Measurements from ENCODE around the gene NPC1L1. TPM values are rescaled to one million over a fixed set of nuclear protein-coding genes. Genes with fewer than 3 reads are reported as not detected.

NPC1L1 gene
- total RNA-seq, 1 donor: under 0.01 TPM

DNA sequence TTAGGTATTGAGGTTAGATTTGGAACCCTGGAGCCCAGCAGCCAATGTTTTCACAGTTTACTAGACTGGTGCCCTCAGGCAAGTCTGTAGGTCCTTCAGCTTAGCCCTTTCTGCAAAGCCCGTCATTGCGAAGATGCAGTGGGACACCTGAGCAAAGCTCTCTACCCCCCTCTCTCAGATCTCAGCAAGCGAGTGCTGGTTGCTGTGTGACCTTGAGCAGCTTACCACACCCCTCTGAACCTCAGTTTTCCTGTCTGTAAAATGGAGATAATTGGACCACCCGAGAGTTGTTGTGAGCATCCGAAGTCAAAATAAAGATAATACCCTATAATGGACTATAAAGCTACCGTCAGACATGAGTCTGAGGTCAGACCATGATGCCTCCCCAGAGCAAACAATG lies 3.7 kb downstream of the NPC1L1 start:
- no peak for DNase-seq (ENCODE audit: low read depth in 2 of 3, low spot score in 2 of 3)

DNA sequence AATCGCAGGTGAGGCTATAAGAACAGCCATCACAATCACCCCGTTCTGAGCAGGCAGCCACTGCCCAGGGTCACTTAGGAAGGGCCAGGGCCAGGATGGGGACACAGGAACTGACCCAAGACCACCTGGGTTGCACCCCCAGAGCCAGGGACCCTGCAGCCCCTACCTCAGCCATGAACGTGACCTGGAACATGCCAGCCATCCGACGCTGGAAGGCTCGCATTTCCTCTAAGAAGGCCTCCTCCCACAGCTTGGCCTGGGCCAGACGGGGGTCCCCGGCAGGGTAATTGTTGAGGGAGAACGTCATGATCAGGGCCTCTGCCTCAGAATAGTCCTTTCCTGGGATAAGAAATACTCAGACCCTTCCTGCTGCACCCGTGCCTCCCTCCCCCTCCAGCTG lies 5.0 kb downstream of the NPC1L1 start:
- no peak for DNase-seq (ENCODE audit: low read depth in 2 of 3, low spot score in 2 of 3)

- no peak for DNase-seq (ENCODE audit: low read depth in 2 of 3, low spot score in 2 of 3)
Observed at GRCh38 chr7:44535348-44536064, 5.6 kb downstream of the NPC1L1 start.

DNA sequence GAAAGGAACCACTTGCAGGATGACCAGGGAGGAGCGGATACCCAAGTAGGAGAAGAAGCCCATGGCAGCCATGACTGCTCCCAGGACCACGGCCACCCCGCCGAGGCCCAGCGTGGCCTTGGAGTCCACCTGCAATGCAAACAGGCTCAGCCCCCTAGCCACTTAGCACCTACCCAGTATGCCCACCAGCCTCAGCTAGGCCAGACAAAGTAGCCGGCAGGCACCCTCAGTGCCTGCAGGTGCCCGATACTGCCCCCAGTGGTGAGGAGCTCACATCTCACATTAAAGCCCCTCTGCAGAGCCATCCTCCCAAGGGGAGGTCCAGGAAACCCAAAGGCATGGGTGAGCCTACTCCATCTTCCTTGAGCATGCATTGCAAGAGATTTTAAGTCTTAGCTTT lies 6.6 kb downstream of the NPC1L1 start:
- DNase-seq (ENCODE audit: low read depth in 2 of 3, low spot score in 2 of 3): peak in 2 of 3 donors; percentile 43 to 67

DNA sequence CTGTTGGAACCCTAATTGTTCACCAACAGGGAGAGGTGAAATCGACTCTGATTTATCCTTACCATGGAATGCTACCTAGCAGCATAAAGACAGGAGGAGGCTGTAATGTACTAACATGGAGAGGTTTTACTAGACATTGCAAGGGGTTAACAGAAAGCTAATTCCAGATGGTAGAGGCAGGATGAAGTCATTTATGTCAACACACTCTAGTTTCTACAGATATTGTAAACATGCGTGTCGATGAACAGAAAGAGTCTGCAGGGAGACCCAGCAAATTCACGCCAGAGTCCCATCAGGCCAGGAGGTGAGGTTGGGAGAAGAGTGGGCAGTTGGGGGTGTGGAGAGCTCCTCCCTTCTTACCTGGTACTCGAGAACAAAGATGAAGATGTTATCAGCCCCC lies 7.0 kb downstream of the NPC1L1 start:
- DNase-seq (ENCODE audit: low read depth in 2 of 3, low spot score in 2 of 3): no peak

- no peak for DNase-seq (ENCODE audit: low read depth in 2 of 3, low spot score in 2 of 3)
Observed at GRCh38 chr7:44533301-44534055, 7.7 kb downstream of the NPC1L1 start.

DNA sequence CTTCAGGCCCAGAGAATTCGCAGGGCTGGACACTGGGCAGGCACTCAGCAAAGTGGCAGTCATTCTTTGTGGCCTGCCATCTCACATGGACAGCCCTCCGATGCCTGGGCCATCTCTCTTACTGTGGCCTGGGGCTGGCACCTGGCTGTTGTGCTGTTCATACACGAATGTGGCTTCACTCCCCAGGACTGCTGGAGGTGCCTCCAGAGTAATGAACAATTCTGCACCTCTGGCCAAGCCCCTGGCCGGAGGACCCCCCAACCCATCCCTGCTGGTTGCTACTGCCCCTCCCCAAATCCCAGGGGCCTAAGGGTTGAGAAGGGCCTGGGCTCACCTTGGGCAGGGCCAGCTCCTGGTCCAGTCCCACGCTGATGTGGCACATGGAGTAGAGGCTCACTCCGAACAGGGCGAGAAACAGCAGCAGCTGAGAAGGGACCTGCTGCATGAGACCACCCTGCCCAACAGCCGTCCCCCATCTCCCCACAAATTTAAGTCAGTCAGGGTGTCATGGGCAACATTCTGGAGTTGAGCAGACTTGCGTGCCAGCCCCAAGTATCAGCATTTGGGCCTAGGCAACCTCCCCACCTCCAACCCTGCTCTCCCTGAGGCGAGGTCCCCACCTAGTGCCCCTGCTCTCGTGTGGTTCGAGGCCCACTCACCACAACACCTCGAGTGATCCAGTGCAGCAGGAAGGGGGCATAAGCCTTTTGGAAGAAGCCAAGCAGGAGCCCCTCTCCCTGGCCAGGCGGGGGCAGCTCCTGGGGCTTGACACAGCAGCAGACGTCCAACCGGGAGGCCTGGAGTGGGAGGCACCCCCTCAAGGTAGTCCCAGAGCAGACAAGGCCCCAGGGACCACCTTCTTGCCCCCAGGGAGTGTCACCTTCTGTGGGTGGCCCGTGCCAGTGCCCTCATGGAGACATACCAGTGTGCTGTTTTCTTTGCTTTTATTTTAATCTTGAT lies 9.4 kb downstream of the NPC1L1 start:
- DNase-seq (ENCODE audit: low read depth in 2 of 3, low spot score in 2 of 3): no peak

DNA sequence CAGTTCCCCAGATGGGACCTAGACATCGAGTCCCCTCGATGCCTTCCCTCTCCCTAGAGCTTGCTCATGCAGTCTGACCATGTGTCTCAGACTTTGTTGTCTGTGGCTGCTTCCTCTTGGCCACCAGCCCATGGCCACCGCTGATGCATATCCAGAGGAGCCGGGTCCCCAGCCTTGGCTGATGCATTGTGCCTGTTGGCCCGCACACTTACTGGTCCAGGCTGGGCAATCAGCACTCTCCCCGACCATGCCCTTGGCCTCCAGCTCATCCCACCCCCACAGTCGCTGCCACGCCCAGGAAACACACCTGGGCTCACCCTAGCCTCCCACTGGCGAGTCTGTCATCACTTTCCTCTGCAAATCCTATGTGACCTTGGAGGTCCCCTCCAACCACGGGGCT lies 10.1 kb downstream of the NPC1L1 start:
- DNase-seq (ENCODE audit: low read depth in 2 of 3, low spot score in 2 of 3): no peak

- no peak for DNase-seq (ENCODE audit: low read depth in 2 of 3, low spot score in 2 of 3)
Observed at GRCh38 chr7:44524811-44525388, 16.2 kb downstream of the NPC1L1 start.

DNA sequence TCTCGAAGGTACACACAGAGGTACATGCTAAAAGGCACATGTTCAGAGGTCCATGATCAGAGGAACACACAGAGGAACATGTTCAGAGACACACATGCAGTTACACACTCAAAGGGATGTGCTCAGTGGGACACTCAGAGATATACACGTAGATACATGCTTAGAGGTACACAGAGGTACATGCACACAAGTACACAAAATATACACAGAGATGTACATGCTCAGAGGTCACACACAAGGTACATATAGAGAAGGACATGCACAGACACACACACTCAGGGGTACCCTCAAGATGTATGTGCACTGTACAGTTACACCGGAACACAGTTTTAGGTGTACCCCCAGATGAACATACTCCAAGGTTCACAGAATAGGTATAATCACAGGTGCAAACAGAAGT lies 18.8 kb downstream of the NPC1L1 start:
- DNase-seq (ENCODE audit: low read depth in 2 of 3, low spot score in 2 of 3): no peak

DNA sequence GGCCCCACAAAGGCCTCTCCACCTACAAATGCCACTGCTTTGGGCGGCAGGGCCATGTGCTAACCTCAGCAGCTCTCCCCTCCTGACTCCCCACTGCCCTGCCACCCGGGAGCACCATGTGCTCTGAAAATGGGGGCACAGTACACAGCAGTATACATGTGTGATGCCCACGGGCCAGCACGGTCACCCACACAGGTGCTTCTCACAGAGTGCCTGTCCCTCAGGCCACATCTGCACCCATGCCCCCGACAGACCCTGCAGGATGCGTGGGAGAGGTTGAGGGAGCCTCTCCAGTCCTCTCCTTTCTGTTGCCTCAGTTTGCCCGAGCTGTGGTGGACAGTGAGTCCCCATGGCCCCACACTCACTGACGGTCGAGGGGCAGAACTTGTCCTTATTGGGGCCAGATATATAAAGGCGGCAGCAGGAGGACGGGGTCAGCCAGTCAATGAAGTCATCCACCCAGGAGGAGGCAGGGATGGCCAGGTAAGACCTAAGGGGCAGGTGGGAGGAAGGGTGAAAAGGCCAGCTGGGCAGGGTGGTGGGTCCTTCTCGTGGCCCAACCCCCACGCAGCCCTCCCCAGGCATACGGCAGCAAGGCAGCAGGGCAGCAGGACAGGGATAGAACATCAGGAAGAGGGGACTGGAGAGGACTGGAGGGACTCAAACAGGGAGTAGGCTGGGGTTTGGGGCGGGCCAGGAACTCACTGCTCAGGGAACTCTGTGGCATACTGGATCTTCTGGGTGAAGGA lies 19.6 kb downstream of the NPC1L1 start:
- no peak for DNase-seq (ENCODE audit: low read depth in 2 of 3, low spot score in 2 of 3)

- DNase-seq (ENCODE audit: low read depth in 2 of 3, low spot score in 2 of 3): no peak
Observed at GRCh38 chr7:44520574-44520973, 20.6 kb downstream of the NPC1L1 start.

- no peak for DNase-seq (ENCODE audit: low read depth in 2 of 3, low spot score in 2 of 3)
Observed at GRCh38 chr7:44519546-44519945, 21.6 kb downstream of the NPC1L1 start.

DNA sequence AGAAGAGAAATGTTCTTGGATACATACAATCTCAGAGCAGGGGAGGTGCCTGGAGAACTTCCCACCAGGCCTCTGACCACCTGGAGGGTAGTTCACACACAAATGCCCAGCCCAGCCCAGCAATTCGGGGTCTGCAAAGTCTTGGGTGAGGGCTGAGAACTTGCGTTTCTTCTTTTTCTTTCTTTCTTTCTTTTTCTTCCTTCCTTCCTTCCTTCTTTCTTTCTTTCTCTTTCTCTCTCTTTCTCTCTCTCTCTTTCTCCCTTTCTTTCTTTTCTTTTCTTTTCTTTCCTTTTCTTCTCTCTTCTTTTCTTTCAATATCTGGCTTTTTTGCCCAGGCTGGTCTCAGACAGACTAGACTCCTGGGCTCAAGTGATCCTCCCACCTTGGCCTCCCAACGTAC lies 22.4 kb downstream of the NPC1L1 start:
- DNase-seq (ENCODE audit: low read depth in 2 of 3, low spot score in 2 of 3): no peak

- DNase-seq (ENCODE audit: low read depth in 2 of 3, low spot score in 2 of 3): no peak
Observed at GRCh38 chr7:44517175-44517574, 24.0 kb downstream of the NPC1L1 start.

- DNase-seq (ENCODE audit: low read depth in 2 of 3, low spot score in 2 of 3): no peak
Observed at GRCh38 chr7:44515590-44516268, 25.4 kb downstream of the NPC1L1 start.

- DNase-seq (ENCODE audit: low read depth in 2 of 3, low spot score in 2 of 3): no peak
Observed at GRCh38 chr7:44512736-44513135, 28.4 kb downstream of the NPC1L1 start.

DNA sequence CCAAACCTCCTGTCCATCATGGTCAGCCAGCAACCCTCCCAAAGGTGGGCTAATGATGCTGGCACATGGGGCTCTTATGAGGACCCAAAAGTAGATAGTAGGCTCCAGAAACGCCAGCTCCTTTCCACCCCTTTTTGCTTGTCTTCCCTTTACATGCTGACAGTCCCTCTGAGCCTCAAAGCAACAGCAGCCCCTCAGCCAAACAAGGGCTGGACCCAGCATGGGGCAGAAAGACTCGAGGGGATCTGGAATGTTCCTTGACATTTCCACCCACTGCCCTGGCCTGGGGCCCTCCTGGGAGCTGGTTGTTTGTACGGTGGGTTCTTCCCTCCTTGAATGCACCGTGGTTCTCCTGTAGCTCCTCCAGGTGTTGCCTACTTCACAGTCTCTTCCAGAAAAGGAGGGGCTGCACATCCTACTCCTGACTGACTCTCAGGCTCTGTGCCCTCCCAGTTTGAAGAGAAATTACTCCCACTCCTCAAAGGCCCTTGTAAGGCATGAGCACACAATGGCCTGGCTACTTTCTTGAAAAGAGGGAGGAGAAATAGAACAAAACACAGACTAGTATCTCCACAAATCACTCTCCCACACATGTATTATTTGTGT lies 29.2 kb downstream of the NPC1L1 start:
- no peak for DNase-seq (ENCODE audit: low read depth in 2 of 3, low spot score in 2 of 3)

DNA sequence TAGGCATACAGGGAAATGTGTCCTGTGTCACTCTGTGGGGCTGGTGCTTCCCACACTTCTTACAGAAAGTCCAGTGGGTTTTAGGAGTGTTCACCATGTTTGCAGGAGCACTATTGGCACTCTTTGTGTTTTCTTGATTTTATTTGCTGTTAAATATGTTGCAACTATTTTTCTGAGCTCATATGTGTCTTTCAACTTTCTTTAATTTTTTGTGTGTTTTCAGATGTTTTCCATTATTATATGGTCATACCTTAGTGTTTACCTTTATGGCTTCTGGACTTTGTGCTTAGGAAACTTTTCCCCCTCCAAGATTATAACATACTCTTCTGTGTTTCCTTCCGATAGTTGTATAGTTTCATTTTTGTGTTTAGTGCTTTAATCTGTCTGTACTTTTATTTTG lies 29.9 kb downstream of the NPC1L1 start:
- DNase-seq (ENCODE audit: low read depth in 2 of 3, low spot score in 2 of 3): no peak

All from hematopoietic multipotent progenitor cell (in vitro differentiated cells).